Measurements from ENCODE around the gene NUDT16L1.

Gene NUDT16L1

GRCh38 chr16:4695473-4696171 lies 2.3 kb downstream of the NUDT16L1 start:
- Histone ChIP-seq H3F3A (ENCODE audit: low read depth) (no peaks in the 10 kb centered on the region), H3K9me3 (ENCODE audit: insufficient read depth, low read depth, low read length) (no peaks in the 10 kb centered on the region), H3K36me3 (ENCODE audit: insufficient read depth, low read length) (no peaks in the 10 kb centered on the region), H3K9ac (ENCODE audit: low read depth, low read length, poor library complexity, severe bottlenecking) (no peak overlapping the region), H4K20me1 (ENCODE audit: insufficient read depth, low read length, poor library complexity, severe bottlenecking) (no peaks in the 10 kb centered on the region), H3K9me2 (replicated peaks; ENCODE audit: low read depth, low read length) (no peaks in the 10 kb centered on the region), H3K4me2 (ENCODE audit: low read depth, low read length, poor library complexity, severe bottlenecking) (no peak overlapping the region), H3K27me3 (ENCODE audit: insufficient read depth, low read length, poor library complexity, severe bottlenecking) (no peaks in the 10 kb centered on the region), H3K4me1 (ENCODE audit: insufficient read depth, low read length, poor library complexity, severe bottlenecking) (no peaks in the 10 kb centered on the region), H2AFZ (ENCODE audit: low read length) (no peak overlapping the region), H3K79me2 (ENCODE audit: insufficient read depth, low read length) (peaks cover 5% of the 10 kb centered on the region; the same call in 1 of the 2 replicates), H3K4me3 (ENCODE audit: low read length, poor library complexity, severe bottlenecking) (no peak overlapping the region)
- TF ChIP-seq EZH2phosphoT487 (IDR thresholded peaks at IDR 0.05; ENCODE audit: borderline replicate concordance) = no peak
- TF ChIP-seq CTCF (conservative IDR thresholded peaks at IDR 0.05; ENCODE audit: low read length) = no peak

GRCh38 chr16:4696172-4696904 lies 3.0 kb downstream of the NUDT16L1 start:
- H3K36me3 ChIP-seq (ENCODE audit: insufficient read depth, low read length) = no peaks in the 10 kb centered on the region
- H3K9me3 ChIP-seq (ENCODE audit: insufficient read depth, low read depth, low read length) = no peaks in the 10 kb centered on the region
- no peaks in the 10 kb centered on the region for H3K27me3 ChIP-seq (ENCODE audit: insufficient read depth, low read length, poor library complexity, severe bottlenecking)
- H3K4me2 ChIP-seq (ENCODE audit: low read depth, low read length, poor library complexity, severe bottlenecking) = no peak overlapping the region
- no peak overlapping the region for H3K9ac ChIP-seq (ENCODE audit: low read depth, low read length, poor library complexity, severe bottlenecking)
- TF ChIP-seq CTCF (conservative IDR thresholded peaks at IDR 0.05; ENCODE audit: low read length) (no peak), EZH2phosphoT487 (IDR thresholded peaks at IDR 0.05; ENCODE audit: borderline replicate concordance) (no peak)
- no peaks in the 10 kb centered on the region for H4K20me1 ChIP-seq (ENCODE audit: insufficient read depth, low read length, poor library complexity, severe bottlenecking)
- no peak overlapping the region for H2AFZ ChIP-seq (ENCODE audit: low read length)
- peaks cover 5% of the 10 kb centered on the region; the same call in 1 of the 2 replicates for H3K79me2 ChIP-seq (ENCODE audit: insufficient read depth, low read length)
- no peaks in the 10 kb centered on the region for H3K9me2 ChIP-seq (replicated peaks; ENCODE audit: low read depth, low read length)
- no peak overlapping the region for H3K4me3 ChIP-seq (ENCODE audit: low read length, poor library complexity, severe bottlenecking)
- H3K4me1 ChIP-seq (ENCODE audit: insufficient read depth, low read length, poor library complexity, severe bottlenecking) = no peaks in the 10 kb centered on the region
- no peaks in the 10 kb centered on the region for H3F3A ChIP-seq (ENCODE audit: low read depth)

- H3K9me3 ChIP-seq (ENCODE audit: insufficient read depth, low read depth, low read length) = no peaks in the 10 kb centered on the region
- TF ChIP-seq CTCF (conservative IDR thresholded peaks at IDR 0.05; ENCODE audit: low read length) = no peak
- TF ChIP-seq EZH2phosphoT487 (IDR thresholded peaks at IDR 0.05; ENCODE audit: borderline replicate concordance) = no peak
- H3F3A ChIP-seq (ENCODE audit: low read depth) = no peaks in the 10 kb centered on the region
- no peak overlapping the region for H3K4me2 ChIP-seq (ENCODE audit: low read depth, low read length, poor library complexity, severe bottlenecking)
- H3K9me2 ChIP-seq (replicated peaks; ENCODE audit: low read depth, low read length) = no peaks in the 10 kb centered on the region
- no peaks in the 10 kb centered on the region for H3K4me1 ChIP-seq (ENCODE audit: insufficient read depth, low read length, poor library complexity, severe bottlenecking)
- H3K9ac ChIP-seq (ENCODE audit: low read depth, low read length, poor library complexity, severe bottlenecking) = no peak overlapping the region
- H3K27me3 ChIP-seq (ENCODE audit: insufficient read depth, low read length, poor library complexity, severe bottlenecking) = no peaks in the 10 kb centered on the region
- no peaks in the 10 kb centered on the region for H3K36me3 ChIP-seq (ENCODE audit: insufficient read depth, low read length)
- H4K20me1 ChIP-seq (ENCODE audit: insufficient read depth, low read length, poor library complexity, severe bottlenecking) = no peaks in the 10 kb centered on the region
- H3K79me2 ChIP-seq (ENCODE audit: insufficient read depth, low read length) = peaks cover 5% of the 10 kb centered on the region; the same call in 1 of the 2 replicates
- H2AFZ ChIP-seq (ENCODE audit: low read length) = no peak overlapping the region
- no peak overlapping the region for H3K4me3 ChIP-seq (ENCODE audit: low read length, poor library complexity, severe bottlenecking)
These were observed 3.8 kb downstream of the NUDT16L1 start for GRCh38 chr16:4696905-4697847.
